Right ventricle myocardium superior (tissue), 1 donor: ENCODE results near the gene LGR4. TPM values are rescaled to one million over a fixed set of nuclear protein-coding genes. Genes with fewer than 3 reads are reported as not detected.

Source experiments
- ATAC-seq: fragments of 200-7000 bp; cut with Tn5 transposase; one replicate; pipeline ENCODE4 v1.9.1; 2020; ENCODE audit warnings: mild to moderate bottlenecking; ENCODE audit not compliant: poor library complexity
- DNase-seq: peaks from one replicate; pipeline ENCODE4 v3.0.0-alpha.2; 2020
- intact Hi-C: fragments of 100-400 bp; cut with DNase I; formaldehyde crosslinking; loops from one replicate; pipeline ENCODE4 v1.11.2; 2022
- total RNA-seq: library from RNA; stranded (reverse); fragmentation: NEBNext Ultra II Directional; extraction: Animal tissue kit (Norgen Biotek cat#: 25700); gene quantifications from one replicate; pipeline ENCODE4 v1.2.1, GENCODE V29; 2021
- donor health status: DM: no; HTN: yes; CAD: no; lungs with severe emphysema.

LGR4 gene
- total RNA-seq, 1 donor from 2014 or later = 24.2 TPM

GRCh38 chr11:27443746-27444507 lies 28.7 kb downstream of the LGR4 start:
- DNase-seq (no peak), ATAC-seq (peak; percentile 10)
- intact Hi-C loops = no loop called here

GRCh38 chr11:27443227-27443626 lies 29.4 kb downstream of the LGR4 start:
- no peak for DNase-seq
- ATAC-seq = no peak
- intact Hi-C loops = no loop called here

GRCh38 chr11:27440090-27440489 lies 32.5 kb downstream of the LGR4 start:
- DNase-seq (no peak), ATAC-seq (no peak)
- intact Hi-C loops = no loop called here

- no peak for ATAC-seq
- DNase-seq = no peak
- intact Hi-C loops = no loop called here
Measured at GRCh38 chr11:27438595-27438981, 34.0 kb downstream of the LGR4 start.

- ATAC-seq (peak; percentile 64), DNase-seq (no peak)
- intact Hi-C loops = no loop called here
Measured at GRCh38 chr11:27437829-27438594, 34.6 kb downstream of the LGR4 start.

GRCh38 chr11:27436916-27437315 lies 35.7 kb downstream of the LGR4 start:
- DNase-seq = no peak
- intact Hi-C loops = no loop called here
- ATAC-seq = no peak

- intact Hi-C loops = no loop called here
- DNase-seq (no peak), ATAC-seq (no peak)
Measured at GRCh38 chr11:27433742-27434141, 38.8 kb downstream of the LGR4 start.

GRCh38 chr11:27431808-27432207 lies 40.8 kb downstream of the LGR4 start:
- ATAC-seq (no peak), DNase-seq (no peak)
- intact Hi-C loops = no loop called here

- DNase-seq (no peak), ATAC-seq (no peak)
- intact Hi-C loops = no loop called here
Measured at GRCh38 chr11:27429761-27430393, 42.7 kb downstream of the LGR4 start.

- peak; percentile 36 for ATAC-seq
- intact Hi-C loops = no loop called here
Measured at GRCh38 chr11:27427183-27427980, 45.2 kb downstream of the LGR4 start.

GRCh38 chr11:27425814-27426213 lies 46.8 kb downstream of the LGR4 start:
- DNase-seq = no peak
- no peak for ATAC-seq
- intact Hi-C loops = no loop called here

More at GRCh38 chr11:27427183-27427980, 45.2 kb downstream of the LGR4 start:
- no peak for DNase-seq

GRCh38 chr11:27423125-27423524 lies 49.5 kb downstream of the LGR4 start:
- DNase-seq = peak; percentile 62
- intact Hi-C loops = no loop called here
- ATAC-seq = peak; percentile 83

- peak; percentile 58 for ATAC-seq
- intact Hi-C loops = no loop called here
Measured at GRCh38 chr11:27421819-27422494, 50.6 kb downstream of the LGR4 start.

GRCh38 chr11:27420722-27421572 lies 51.6 kb downstream of the LGR4 start:
- intact Hi-C loops = no loop called here
- ATAC-seq (no peak), DNase-seq (no peak)

More at GRCh38 chr11:27421819-27422494, 50.6 kb downstream of the LGR4 start:
- no peak for DNase-seq

- intact Hi-C loops = no loop called here
- DNase-seq (no peak), ATAC-seq (no peak)
Measured at GRCh38 chr11:27420217-27420616, 52.4 kb downstream of the LGR4 start.

- intact Hi-C loops = no loop called here
- DNase-seq = no peak
Measured at GRCh38 chr11:27418356-27418755, 54.2 kb downstream of the LGR4 start.

GRCh38 chr11:27416568-27417176 lies 55.9 kb downstream of the LGR4 start:
- intact Hi-C loops = no loop called here
- DNase-seq (no peak), ATAC-seq (no peak)

More at GRCh38 chr11:27418356-27418755, 54.2 kb downstream of the LGR4 start:
- no peak for ATAC-seq
